ENCODE results near the gene SOHLH1.

GRCh38 chr9:135671591-135672041 lies 27.7 kb downstream of the SOHLH1 start:
- TF ChIP-seq CTCF (IDR thresholded peaks at IDR 0.05) (no peak), POLR2A (IDR thresholded peaks at IDR 0.05) (no peak), POLR2AphosphoS5 (IDR thresholded peaks at IDR 0.05) (no peak), EP300 (IDR thresholded peaks at IDR 0.05) (no peak)

Measured in sigmoid colon (tissue), 4 donors.